Measurements from ENCODE around the gene SCG3. TPM values are rescaled to one million over a fixed set of nuclear protein-coding genes. Genes with fewer than 3 reads are reported as not detected.
"Not testable (repeated sequence)": the region's sequence is repeated elsewhere in the genome, so short reads cannot be mapped to it uniquely, and the experiment has no call there.

SCG3 gene
- total RNA-seq, result not detected

DNA sequence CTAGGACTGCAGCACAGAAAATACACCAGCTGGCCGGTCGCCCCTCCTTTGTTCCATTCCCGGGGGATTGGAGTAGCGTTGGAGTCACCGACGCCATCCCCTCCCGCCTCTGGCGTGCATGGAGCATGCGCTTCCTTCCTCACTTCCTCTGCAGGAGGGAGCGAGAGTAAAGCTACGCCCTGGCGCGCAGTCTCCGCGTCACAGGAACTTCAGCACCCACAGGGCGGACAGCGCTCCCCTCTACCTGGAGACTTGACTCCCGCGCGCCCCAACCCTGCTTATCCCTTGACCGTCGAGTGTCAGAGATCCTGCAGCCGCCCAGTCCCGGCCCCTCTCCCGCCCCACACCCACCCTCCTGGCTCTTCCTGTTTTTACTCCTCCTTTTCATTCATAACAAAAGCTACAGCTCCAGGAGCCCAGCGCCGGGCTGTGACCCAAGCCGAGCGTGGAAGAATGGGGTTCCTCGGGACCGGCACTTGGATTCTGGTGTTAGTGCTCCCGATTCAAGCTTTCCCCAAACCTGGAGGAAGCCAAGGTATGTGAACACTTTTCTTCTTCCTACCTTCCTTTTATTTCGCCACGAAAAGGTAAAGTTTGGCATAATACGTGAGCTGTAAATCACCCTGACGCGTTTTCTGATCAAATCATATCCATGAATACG, at the start of gene SCG3:
Gene SCG3 (plus strand): TSS at position 201 of the 661 bp plus-strand sequence. CDS start 253 bp downstream, at position 454.
- WGBS, result 12% methylated on average over 29 of the region's 38 CpGs
- Histone ChIP-seq H3K4me3 (no peak within 1 kb of the TSS), H3K27ac (no peak within 1 kb of the TSS), H3K27me3 (peaks cover 25% of the 10 kb centered on the region), H3K4me1 (peaks cover 7% of the 10 kb centered on the region), H3K9me3 (no peaks in the 10 kb centered on the region), H3K36me3 (no peaks in the 10 kb centered on the region)
- peak; percentile 70 to 81 for DNase-seq (ENCODE audit: low spot score in 2 of 2)
- TF ChIP-seq POLR2A (IDR thresholded peaks at IDR 0.05) (no peak), EP300 (IDR thresholded peaks at IDR 0.05) (no peak), POLR2AphosphoS5 (IDR thresholded peaks at IDR 0.05) (no peak)
- TF ChIP-seq, protein P1, sequence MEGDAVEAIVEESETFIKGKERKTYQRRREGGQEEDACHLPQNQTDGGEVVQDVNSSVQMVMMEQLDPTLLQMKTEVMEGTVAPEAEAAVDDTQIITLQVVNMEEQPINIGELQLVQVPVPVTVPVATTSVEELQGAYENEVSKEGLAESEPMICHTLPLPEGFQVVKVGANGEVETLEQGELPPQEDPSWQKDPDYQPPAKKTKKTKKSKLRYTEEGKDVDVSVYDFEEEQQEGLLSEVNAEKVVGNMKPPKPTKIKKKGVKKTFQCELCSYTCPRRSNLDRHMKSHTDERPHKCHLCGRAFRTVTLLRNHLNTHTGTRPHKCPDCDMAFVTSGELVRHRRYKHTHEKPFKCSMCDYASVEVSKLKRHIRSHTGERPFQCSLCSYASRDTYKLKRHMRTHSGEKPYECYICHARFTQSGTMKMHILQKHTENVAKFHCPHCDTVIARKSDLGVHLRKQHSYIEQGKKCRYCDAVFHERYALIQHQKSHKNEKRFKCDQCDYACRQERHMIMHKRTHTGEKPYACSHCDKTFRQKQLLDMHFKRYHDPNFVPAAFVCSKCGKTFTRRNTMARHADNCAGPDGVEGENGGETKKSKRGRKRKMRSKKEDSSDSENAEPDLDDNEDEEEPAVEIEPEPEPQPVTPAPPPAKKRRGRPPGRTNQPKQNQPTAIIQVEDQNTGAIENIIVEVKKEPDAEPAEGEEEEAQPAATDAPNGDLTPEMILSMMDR (IDR thresholded peaks at IDR 0.05), result no peak

DNA sequence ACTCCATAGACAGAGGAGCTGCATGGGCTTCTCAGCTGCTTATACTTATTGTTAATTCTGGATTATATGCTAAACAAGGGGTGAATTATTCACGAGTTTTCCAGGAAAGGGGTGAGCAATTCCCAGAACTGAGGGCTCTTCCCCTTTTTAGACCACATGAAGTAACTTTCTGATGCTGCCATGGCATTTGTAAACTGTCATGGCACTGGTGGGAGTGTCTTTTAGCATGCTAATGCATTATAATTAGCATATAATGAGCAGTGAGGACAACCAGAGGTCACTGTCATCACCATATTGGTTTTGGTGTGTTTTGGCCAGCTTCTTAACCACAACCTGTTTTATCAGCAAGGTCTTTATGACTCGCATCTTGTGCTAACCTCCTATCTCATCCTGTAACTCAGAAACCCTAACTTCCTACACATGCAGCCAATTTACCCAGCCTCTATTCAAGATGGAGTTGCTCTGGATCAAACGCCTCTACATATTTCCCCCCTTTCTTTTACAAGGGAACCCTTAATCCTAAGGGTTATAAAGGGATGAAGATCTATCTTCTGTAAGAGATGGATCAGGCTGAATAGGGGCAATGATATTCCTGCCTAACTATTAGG, 46.6 kb upstream of the SCG3 start:
- Histone ChIP-seq H3K27me3 (no peaks in the 10 kb centered on the region), H3K36me3 (no peaks in the 10 kb centered on the region), H3K4me3 (no peak overlapping the region), H3K9me3 (no peaks in the 10 kb centered on the region), H3K27ac (no peak overlapping the region), H3K4me1 (no peaks in the 10 kb centered on the region)
- no peak for DNase-seq (ENCODE audit: low spot score in 2 of 2)
- TF ChIP-seq POLR2A (IDR thresholded peaks at IDR 0.05) (no peak), POLR2AphosphoS5 (IDR thresholded peaks at IDR 0.05) (no peak), EP300 (IDR thresholded peaks at IDR 0.05) (no peak)
- TF ChIP-seq, protein P1 (IDR thresholded peaks at IDR 0.05), result no peak
- 60% methylated on average over 3 of the region's 3 CpGs for WGBS

DNA sequence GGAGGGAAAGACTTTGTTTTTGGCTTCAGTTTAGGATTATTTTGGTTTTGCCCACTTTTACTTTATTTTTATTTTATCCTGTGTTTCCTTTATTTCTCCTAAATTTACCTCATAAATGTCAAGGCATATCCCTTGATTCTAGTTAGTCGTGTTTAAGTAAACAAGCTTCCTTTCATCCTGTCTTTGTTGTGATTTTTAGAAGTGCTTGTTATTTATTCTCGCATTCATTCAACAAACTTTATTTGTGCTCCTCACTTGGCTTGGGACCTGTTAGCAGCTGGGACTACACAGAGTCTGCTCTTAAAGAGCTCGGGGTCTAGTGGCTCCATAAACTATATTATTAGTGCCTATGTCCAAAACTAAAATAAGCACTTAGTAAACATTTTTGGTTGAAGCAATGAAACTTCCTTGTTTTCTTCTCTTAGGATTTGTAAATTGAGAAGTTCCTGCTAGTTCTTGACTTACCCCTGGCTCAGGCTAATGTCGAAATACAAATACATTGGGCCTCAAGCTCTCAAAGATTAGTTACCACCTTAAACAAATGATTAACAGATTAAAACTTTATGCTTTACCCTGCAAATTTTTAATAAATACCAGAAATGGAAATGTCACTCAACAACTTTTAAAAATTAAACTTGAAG, 39.7 kb upstream of the SCG3 start:
- Histone ChIP-seq H3K4me3 (no peak overlapping the region), H3K4me1 (peaks cover 4% of the 10 kb centered on the region), H3K27ac (no peak overlapping the region), H3K9me3 (no peaks in the 10 kb centered on the region), H3K36me3 (no peaks in the 10 kb centered on the region), H3K27me3 (no peaks in the 10 kb centered on the region)
- TF ChIP-seq EP300 (IDR thresholded peaks at IDR 0.05) (no peak), POLR2A (IDR thresholded peaks at IDR 0.05) (no peak), POLR2AphosphoS5 (IDR thresholded peaks at IDR 0.05) (no peak)
- TF ChIP-seq, protein P1 (IDR thresholded peaks at IDR 0.05), result no peak
- DNase-seq (ENCODE audit: low spot score in 2 of 2), result no peak
- 76% methylated on average over 4 of the region's 4 CpGs for WGBS

DNA sequence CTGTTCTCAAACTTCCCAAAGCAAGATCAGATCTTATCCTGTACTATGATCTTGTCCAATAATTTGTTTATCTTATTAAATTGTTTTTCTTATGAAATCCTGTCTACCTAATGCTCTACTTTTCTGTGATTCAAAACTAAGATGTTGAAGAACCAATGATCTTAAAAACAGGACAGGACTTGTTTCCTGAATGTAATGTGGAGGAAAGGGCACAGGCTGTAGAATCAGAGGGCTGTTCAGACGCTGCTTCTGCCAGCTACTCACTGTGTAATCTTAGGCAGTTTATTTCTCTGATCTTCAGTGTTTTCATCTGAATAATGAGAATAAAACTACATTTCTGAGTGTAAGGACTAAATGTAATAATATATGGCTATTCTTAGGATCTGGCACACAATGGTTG, 38.6 kb upstream of the SCG3 start:
- Histone ChIP-seq H3K27me3 (no peaks in the 10 kb centered on the region), H3K9me3 (no peaks in the 10 kb centered on the region), H3K4me3 (no peak overlapping the region), H3K36me3 (no peaks in the 10 kb centered on the region), H3K27ac (no peak overlapping the region), H3K4me1 (peaks cover 4% of the 10 kb centered on the region)
- no peak for DNase-seq (ENCODE audit: low spot score in 2 of 2)
- TF ChIP-seq EP300 (IDR thresholded peaks at IDR 0.05) (no peak), POLR2AphosphoS5 (IDR thresholded peaks at IDR 0.05) (no peak), POLR2A (IDR thresholded peaks at IDR 0.05) (no peak)
- TF ChIP-seq, protein P1 (IDR thresholded peaks at IDR 0.05), result no peak
- 24% methylated on average over 1 of the region's 1 CpG for WGBS

DNA sequence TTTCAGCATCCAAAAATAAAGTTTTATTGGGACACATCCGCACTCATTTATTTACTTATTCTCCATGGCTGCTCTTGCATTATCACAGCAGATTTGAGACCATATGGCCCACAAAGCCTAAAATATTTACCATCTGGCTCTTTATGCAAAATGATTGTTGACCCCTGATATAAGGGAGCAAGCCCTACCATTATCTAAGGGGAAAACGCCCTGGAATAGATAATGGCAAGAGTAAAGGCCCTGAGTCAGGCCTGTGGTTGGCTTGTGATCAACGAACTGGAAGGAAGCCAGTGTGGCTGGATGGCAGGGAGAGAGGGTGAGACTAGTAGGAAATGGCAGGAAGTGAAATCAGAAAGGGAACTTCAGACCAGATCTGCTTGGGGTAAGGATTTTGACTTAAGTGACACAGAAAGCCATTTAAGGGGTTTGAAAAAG, 34.2 kb upstream of the SCG3 start:
- Histone ChIP-seq H3K9me3 (no peaks in the 10 kb centered on the region), H3K4me3 (no peak overlapping the region), H3K27ac (no peak overlapping the region), H3K4me1 (peaks cover 4% of the 10 kb centered on the region), H3K27me3 (no peaks in the 10 kb centered on the region), H3K36me3 (no peaks in the 10 kb centered on the region)
- no peak for DNase-seq (ENCODE audit: low spot score in 2 of 2)
- 48% methylated on average over 3 of the region's 3 CpGs for WGBS
- TF ChIP-seq POLR2A (IDR thresholded peaks at IDR 0.05) (no peak), EP300 (IDR thresholded peaks at IDR 0.05) (no peak)

DNA sequence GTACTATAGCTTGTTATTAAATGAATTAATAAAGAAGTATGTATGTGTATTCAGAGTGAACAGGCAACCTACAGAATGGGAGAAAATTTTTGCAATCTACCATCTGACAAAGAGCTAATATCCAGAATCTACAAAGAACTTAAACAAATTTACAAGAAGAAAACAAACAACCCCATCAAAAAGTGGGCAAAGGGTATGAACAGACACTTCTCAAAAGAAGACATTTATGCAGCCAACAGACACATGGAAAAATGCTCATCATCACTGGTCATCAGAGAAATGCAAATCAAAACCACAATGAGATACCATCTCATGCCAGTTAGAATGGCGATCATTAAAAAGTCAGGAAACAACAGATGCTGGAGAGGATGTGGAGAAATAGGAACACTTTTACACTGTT, 33.2 kb upstream of the SCG3 start:
- not testable (repeated sequence) for H3K27me3 ChIP-seq; H3K9me3 ChIP-seq; H3K36me3 ChIP-seq; H3K4me1 ChIP-seq; H3K4me3 ChIP-seq; H3K27ac ChIP-seq; DNase-seq (ENCODE audit: low spot score in 2 of 2)
- 92% methylated on average over 1 of the region's 1 CpG for WGBS

- not testable (repeated sequence) for H3K4me1 ChIP-seq; DNase-seq (ENCODE audit: low spot score in 2 of 2)
- 86% methylated on average over 4 of the region's 4 CpGs for WGBS
Observed at GRCh38 chr15:51648643-51649042, 32.7 kb upstream of the SCG3 start.

More at GRCh38 chr15:51648643-51649042, 32.7 kb upstream of the SCG3 start:
- not testable (repeated sequence) for H3K36me3 ChIP-seq, H3K27me3 ChIP-seq, H3K4me3 ChIP-seq, H3K27ac ChIP-seq, H3K9me3 ChIP-seq
